GM10248 (cell line): ENCODE results near the gene AGXT.

Experiments
- CTCF ChIA-PET: fragments of 300-600 bp; sonication (Branson Sonifier 250); formaldehyde crosslinking; extraction: SDS; loops from one replicate; lab custom pipeline; 2021; ENCODE audit warnings: antibody characterized with exemption; lab: Yijun Ruan, JAX
- POLR2A ChIA-PET: fragments of 350-650 bp; sonication (Branson Sonifier 250); formaldehyde crosslinking; extraction: SDS; loops from one replicate; lab custom pipeline; 2020; ENCODE audit warnings: antibody characterized with exemption; lab: Yijun Ruan, JAX
- DNase-seq: peaks from one replicate; pipeline ENCODE4 v3.0.0; 2012; ENCODE audit errors: extremely low spot score
- TF ChIP-seq, protein P1 (sequence below): IDR thresholded peaks from 2 replicates; pipeline ENCODE4 v1.5.1; 2012; ENCODE audit warnings: mild to moderate bottlenecking, low read depth; ENCODE audit errors: extremely low read depth, missing control alignments, control extremely low read depth

Gene AGXT

DNA sequence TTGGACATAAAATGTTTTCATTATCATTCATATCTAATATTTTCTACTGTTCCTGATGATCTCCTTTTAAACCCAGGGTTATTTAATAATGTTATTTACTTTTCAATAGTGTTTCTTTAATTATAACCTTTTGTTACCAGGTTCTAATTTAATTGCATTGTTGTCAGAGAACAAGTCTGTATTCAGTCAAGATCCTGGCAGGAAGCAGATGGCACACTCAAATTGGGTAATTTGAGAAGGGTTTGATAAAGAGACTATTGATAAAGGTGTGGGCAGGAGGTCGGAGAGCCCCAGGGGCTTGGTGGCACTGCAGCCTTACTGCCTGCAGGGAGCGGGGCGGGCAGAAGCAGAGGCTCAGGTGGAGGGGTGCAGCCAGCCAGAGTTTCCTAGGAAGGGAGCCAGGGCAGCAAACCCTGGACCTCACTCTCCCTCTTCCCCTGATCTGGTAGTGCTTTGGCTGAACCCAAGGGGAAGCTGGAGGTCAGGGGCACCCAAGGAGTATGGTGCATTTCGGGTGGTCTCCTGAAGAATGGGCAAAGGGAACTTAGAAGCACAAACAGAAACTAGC, 46.3 kb upstream of the AGXT start:
- ChIA-PET POLR2A (no interaction called here), CTCF (interaction anchor here (0.9 to 1.8 kb wide), 2 partner anchors 19 to 29 kb away, joined by 3 read pairs; no protein-coding TSS in a partner anchor)
- TF ChIP-seq, protein P1, sequence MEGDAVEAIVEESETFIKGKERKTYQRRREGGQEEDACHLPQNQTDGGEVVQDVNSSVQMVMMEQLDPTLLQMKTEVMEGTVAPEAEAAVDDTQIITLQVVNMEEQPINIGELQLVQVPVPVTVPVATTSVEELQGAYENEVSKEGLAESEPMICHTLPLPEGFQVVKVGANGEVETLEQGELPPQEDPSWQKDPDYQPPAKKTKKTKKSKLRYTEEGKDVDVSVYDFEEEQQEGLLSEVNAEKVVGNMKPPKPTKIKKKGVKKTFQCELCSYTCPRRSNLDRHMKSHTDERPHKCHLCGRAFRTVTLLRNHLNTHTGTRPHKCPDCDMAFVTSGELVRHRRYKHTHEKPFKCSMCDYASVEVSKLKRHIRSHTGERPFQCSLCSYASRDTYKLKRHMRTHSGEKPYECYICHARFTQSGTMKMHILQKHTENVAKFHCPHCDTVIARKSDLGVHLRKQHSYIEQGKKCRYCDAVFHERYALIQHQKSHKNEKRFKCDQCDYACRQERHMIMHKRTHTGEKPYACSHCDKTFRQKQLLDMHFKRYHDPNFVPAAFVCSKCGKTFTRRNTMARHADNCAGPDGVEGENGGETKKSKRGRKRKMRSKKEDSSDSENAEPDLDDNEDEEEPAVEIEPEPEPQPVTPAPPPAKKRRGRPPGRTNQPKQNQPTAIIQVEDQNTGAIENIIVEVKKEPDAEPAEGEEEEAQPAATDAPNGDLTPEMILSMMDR, result no peak
- no peak for DNase-seq

DNA sequence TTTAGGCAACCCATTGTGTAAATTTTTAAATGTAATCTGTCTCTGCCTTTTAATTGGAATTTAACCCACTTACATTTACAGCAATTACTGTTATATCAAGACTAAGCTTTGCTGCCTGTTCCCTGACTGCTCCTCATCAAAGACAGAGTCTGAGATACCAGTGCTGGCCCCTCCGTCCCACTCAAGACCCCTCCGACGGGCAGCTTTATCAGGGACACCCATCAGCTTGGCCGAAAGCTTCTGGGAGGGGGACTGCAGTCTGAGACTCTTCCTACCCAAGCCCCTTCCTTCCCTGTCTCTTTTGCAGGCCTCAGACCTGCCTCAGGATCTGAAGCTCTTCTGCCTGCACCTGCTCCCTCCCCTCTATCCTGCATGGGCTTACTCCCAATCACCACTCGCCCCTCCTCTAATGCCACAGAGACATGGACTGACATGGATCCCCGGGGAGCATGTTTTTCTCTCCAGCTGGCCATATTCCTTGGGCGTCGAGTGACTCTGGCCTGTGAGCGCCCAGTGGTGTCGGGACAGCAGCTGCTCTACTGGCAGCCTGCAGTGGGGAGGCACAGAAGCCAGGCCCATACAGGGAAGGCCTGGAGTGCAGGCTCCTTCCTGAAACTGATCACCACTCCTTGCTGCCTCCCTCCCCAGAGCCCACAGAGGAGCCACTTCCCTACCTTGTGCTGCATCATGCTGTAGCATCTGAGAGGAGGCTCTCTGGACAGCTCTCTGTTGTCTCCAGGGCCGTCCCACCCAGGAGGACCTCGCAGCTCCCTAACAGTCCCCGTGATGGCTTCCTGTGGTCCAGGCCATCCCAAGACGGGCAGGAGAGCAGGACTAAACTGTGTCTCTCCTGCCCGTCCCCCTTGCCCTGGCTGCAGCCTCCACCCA, 44.9 kb upstream of the AGXT start:
- ChIA-PET CTCF (no interaction called here), POLR2A (interaction anchor here (0.5 kb wide), 1 partner anchor 1067 kb away, joined by 5 read pairs; no protein-coding TSS in a partner anchor)
- TF ChIP-seq, protein P1, result no peak
- DNase-seq, result no peak

DNA sequence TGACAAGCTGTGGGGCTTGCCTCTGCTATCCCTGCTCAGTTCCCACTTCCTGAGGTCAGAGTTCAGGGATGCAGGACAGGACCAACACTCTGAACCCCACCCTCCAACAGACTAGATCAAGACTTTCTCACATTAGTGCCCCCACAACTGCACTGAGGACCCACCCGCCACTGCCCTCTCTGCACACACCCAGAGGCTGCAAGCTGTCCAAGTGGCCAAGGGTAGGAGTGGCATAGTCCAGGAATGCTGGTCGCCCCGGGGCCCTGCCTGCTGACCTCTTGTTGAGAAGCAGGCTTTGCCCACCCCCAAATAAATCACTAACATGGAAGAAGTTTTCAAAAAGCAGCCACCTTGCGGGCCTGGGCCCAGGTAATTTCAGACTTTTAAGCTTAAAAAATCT, 43.1 kb upstream of the AGXT start:
- CTCF ChIA-PET, result no interaction called here
- DNase-seq, result no peak
- POLR2A ChIA-PET, result no interaction called here
- TF ChIP-seq, protein P1, result no peak

DNA sequence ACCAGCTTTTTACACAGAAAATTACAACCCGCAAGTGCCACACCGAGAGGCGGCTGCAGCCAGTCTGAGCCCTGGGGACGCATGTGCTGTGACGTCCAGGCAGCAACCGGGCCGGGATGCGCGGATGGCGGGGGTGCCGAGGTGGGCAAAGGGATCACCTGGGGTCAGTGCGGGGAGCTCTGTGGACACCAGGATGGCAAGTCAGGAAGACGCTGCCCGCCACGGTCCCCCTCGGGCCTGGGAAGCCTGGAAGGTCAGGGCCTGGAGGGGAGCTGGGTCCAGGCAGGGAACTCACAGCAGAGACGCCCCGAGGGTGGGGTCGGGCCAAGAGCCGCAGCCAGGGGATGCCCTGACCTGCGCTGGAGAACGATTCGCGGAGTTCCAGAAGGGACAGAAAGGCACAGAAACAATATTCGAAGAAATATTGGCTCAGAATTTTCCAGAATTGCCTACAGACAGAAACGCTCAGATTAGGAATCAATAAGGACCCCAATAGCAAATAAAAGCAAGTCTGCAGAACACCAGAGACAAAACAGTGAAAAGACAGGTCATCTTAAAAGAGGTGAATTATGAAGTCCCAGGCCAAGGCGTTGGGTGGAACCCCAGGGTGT, 36.9 kb upstream of the AGXT start:
- TF ChIP-seq, protein P1, result no peak
- CTCF ChIA-PET, result no interaction called here
- POLR2A ChIA-PET, result no interaction called here
- no peak for DNase-seq

DNA sequence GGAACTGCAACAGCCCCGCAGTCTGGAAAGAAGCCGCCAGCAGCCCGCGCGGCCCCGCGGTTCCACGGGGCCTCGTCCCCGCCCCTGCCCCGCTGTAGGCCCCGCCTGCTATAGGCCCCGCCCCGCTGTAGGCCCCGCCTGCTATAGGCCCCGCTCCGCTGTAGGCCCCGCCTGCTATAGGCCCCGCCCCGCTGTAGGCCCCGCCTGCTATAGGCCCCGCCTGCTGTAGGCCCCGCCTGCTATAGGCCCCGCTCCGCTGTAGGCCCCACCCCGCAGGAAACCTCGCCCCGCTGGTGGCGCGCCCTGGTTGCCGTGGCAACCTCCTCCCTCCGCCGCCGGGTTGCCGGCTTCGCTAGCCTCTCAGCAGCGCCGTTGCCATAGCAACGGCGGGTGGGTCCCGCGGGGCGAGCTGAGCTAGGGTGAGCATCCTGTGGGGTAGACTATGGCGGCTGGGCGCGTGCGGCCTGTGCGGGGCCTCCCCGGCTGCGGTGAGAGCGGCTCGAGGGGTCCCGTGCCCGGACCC, 36.4 kb upstream of the AGXT start:
- peak; percentile 94 for DNase-seq
- TF ChIP-seq, protein P1, result no peak
- POLR2A ChIA-PET, result no interaction called here
- CTCF ChIA-PET, result interaction anchor here (0.9 kb wide), 1 partner anchor 19 kb away, joined by 3 read pairs; no protein-coding TSS in a partner anchor

DNA sequence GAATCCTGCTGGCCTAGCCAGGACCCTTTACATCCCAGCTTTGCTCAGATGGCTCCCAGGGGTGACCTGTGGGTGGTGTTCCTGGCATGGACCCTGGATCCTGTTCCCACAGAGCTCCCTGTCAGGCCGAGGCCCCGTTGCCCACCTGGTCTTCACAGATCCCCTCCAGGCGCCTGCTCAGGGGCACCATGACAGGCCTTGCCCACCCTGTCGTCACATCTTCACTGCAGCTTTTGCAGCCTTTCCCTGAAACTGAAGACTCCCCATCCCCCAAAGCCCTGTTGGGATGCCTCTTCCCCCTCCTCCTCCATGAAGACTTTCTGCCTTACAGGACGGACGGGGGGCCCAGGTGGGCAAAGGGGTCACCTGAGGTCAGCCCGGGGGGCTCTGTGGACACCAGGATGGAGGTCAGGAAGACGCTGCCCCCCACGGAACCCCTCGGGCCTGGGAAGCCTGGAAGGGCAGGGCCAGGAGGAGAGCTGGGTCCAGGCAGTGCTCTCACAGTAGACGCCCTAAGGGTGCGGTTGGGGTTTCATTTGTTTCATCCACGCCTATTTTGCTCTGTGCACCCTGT, 35.6 kb upstream of the AGXT start:
- TF ChIP-seq, protein P1, result no peak
- POLR2A ChIA-PET, result no interaction called here
- CTCF ChIA-PET, result interaction anchor here (0.9 kb wide), 1 partner anchor 18 kb away, joined by 3 read pairs; no protein-coding TSS in a partner anchor
- no peak for DNase-seq
